Neural progenitor cell (in vitro differentiated cells): ENCODE results near the gene CPN2. TPM values are rescaled to one million over a fixed set of nuclear protein-coding genes. Genes with fewer than 3 reads are reported as not detected.

Source experiments
- DNase-seq: peaks from one replicate; pipeline ENCODE4 v3.0.0-alpha.2; 2016; ENCODE audit warnings: low spot score
- H2AFZ ChIP-seq: fragments of 200-600 bp; sonication (generic); replicated peaks from 2 replicates; pipeline ENCODE4 v1.6.1; 2016; ENCODE audit warnings: antibody characterized with exemption
- H3F3A ChIP-seq: fragments of 200-600 bp; sonication (generic); 2 replicates; pipeline ENCODE4 v1.6.1; 2016; ENCODE audit warnings: antibody characterized with exemption, low read depth
- H3K27ac ChIP-seq: fragments of 200-600 bp; sonication (generic); 2 replicates; pipeline ENCODE4 v1.5.1; 2016; ENCODE audit warnings: mild to moderate bottlenecking
- H3K27me3 ChIP-seq: fragments of 200-600 bp; sonication (generic); 2 replicates; pipeline ENCODE4 v1.6.1; 2016; ENCODE audit warnings: mild to moderate bottlenecking, moderate library complexity
- H3K36me3 ChIP-seq: fragments of 200-600 bp; sonication (generic); 2 replicates; pipeline ENCODE4 v1.5.1; 2016
- H3K4me1 ChIP-seq: fragments of 200-600 bp; sonication (generic); 2 replicates; pipeline ENCODE4 v1.6.1; 2016; ENCODE audit warnings: mixed run types
- H3K4me2 ChIP-seq: fragments of 200-600 bp; sonication (generic); 2 replicates; pipeline ENCODE4 v1.6.1; 2016
- H3K4me3 ChIP-seq: fragments of 200-600 bp; sonication (generic); 2 replicates; pipeline ENCODE4 v1.5.1; 2016
- H3K79me2 ChIP-seq: fragments of 200-600 bp; sonication (generic); 2 replicates; pipeline ENCODE4 v1.6.1; 2016; ENCODE audit warnings: low read depth
- H3K9ac ChIP-seq: fragments of 200-600 bp; sonication (generic); 2 replicates; pipeline ENCODE4 v1.6.1; 2016
- H3K9me3 ChIP-seq: fragments of 200-600 bp; sonication (generic); 2 replicates; pipeline ENCODE4 v1.5.1; 2016; ENCODE audit warnings: low read depth
- H4K20me1 ChIP-seq: fragments of 200-600 bp; sonication (generic); 2 replicates; pipeline ENCODE4 v1.6.1; 2016; ENCODE audit warnings: low read depth
- H3K27ac Mint-ChIP-seq: 3 replicates; pipeline ENCODE4 v1.8.0; 2021; ENCODE audit warnings: mixed read lengths
- H3K27me3 Mint-ChIP-seq: 2 replicates; pipeline ENCODE4 v1.8.0; 2022; ENCODE audit warnings: low read depth, mild to moderate bottlenecking, inconsistent platforms, moderate library complexity, mixed read lengths; ENCODE audit not compliant: insufficient read depth
- H3K36me3 Mint-ChIP-seq: 3 replicates; pipeline ENCODE4 v1.8.0; 2021; ENCODE audit warnings: mixed read lengths
- H3K4me1 Mint-ChIP-seq: 3 replicates; pipeline ENCODE4 v1.8.0; 2021; ENCODE audit warnings: mixed read lengths
- H3K4me3 Mint-ChIP-seq: 3 replicates; pipeline ENCODE4 v1.8.0; 2021; ENCODE audit warnings: mild to moderate bottlenecking, moderate library complexity, mixed read lengths
- H3K9me3 Mint-ChIP-seq: 3 replicates; pipeline ENCODE4 v1.8.0; 2020; ENCODE audit warnings: mixed read lengths
- EZH2 ChIP-seq: fragments of 200-600 bp; sonication (generic); IDR thresholded peaks from 2 replicates; pipeline ENCODE4 v1.6.1; 2017; ENCODE audit warnings: antibody characterized with exemption, mild to moderate bottlenecking, moderate library complexity
- EZH2phosphoT487 ChIP-seq: fragments of 200-600 bp; sonication (generic); IDR thresholded peaks from 2 replicates; pipeline ENCODE4 v1.6.1; 2017; ENCODE audit warnings: antibody characterized with exemption
- total RNA-seq: library from RNA; depleted of rRNA; stranded (reverse); fragments of >200 nt; gene quantifications from 2 replicates; pipeline ENCODE4 v1.2.3, GENCODE V29; 2015; ENCODE audit warnings: low replicate concordance
- TF ChIP-seq, protein P1 (sequence below): fragments of 200-600 bp; sonication (generic); IDR thresholded peaks from 2 replicates; pipeline ENCODE4 v1.5.1; 2017; ENCODE audit warnings: antibody characterized with exemption, mild to moderate bottlenecking

Gene CPN2
- total RNA-seq, 1 donor from 2014 or later = not detected

DNA sequence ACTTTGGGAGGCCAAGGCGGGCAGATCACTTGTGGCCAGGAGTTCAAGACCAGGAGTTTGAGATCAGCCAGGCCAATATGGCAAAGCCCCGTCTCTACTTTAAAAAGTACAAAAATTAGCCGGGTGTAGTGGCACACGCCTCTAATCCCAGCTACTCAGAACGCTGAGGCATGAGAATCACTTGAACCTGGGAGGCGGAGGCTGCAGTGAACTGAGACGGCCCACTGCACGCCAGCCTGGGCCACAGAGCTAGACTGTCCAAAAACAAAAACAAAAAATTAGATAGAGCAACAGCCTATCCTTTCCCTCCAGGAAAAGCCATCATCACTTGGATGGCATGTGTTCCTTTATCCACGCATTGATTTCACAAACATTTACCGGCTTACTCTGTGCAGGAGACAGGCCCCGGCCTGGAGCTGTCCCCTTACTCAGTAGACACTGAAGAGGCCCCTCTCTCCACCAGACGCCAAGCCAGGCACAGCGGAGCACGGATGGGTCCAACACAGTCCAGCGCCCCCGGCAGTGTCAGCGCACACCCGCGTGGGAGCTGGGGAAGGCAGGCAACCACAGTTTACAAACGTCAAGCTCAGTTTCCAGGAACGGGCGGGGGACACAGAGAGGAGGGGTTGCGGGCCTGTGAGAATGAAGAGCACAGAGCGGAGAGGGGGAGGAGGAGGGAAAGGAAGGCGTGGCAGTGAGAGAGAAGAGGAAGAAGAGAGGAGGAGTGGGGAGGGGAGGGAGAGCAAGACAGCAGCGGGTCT lies 44.8 kb upstream of the CPN2 start:
- no peak overlapping the region for H3K27ac ChIP-seq
- H3K79me2 ChIP-seq = no peaks in the 10 kb centered on the region
- TF ChIP-seq, protein P1, sequence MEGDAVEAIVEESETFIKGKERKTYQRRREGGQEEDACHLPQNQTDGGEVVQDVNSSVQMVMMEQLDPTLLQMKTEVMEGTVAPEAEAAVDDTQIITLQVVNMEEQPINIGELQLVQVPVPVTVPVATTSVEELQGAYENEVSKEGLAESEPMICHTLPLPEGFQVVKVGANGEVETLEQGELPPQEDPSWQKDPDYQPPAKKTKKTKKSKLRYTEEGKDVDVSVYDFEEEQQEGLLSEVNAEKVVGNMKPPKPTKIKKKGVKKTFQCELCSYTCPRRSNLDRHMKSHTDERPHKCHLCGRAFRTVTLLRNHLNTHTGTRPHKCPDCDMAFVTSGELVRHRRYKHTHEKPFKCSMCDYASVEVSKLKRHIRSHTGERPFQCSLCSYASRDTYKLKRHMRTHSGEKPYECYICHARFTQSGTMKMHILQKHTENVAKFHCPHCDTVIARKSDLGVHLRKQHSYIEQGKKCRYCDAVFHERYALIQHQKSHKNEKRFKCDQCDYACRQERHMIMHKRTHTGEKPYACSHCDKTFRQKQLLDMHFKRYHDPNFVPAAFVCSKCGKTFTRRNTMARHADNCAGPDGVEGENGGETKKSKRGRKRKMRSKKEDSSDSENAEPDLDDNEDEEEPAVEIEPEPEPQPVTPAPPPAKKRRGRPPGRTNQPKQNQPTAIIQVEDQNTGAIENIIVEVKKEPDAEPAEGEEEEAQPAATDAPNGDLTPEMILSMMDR = no peak
- no peak for TF ChIP-seq EZH2phosphoT487
- TF ChIP-seq EZH2 = no peak
- DNase-seq = peak; percentile 56
- H3K36me3 Mint-ChIP-seq = peaks cover 2% of the 10 kb centered on the region
- H3K27me3 Mint-ChIP-seq = peaks cover 8% of the 10 kb centered on the region
- H3K9ac ChIP-seq = no peak overlapping the region
- peak overlapping the region; percentile 26 for H3K4me3 ChIP-seq
- peak overlapping the region; percentile 59 for H3K4me2 ChIP-seq
- H3K9me3 ChIP-seq = no peaks in the 10 kb centered on the region
- H3K9me3 Mint-ChIP-seq = peaks cover 5% of the 10 kb centered on the region
- peak overlapping the region; percentile 79 for H3K27ac Mint-ChIP-seq
- no peak overlapping the region for H3K4me3 Mint-ChIP-seq
- H3K27me3 ChIP-seq = peaks cover 56% of the 10 kb centered on the region
- no peaks in the 10 kb centered on the region for H4K20me1 ChIP-seq
- H3K36me3 ChIP-seq = no peaks in the 10 kb centered on the region
- peak overlapping the region; percentile 57 for H2AFZ ChIP-seq
- H3K4me1 ChIP-seq = peaks cover 8% of the 10 kb centered on the region
- peaks cover 16% of the 10 kb centered on the region for H3F3A ChIP-seq
- H3K4me1 Mint-ChIP-seq = peaks cover 16% of the 10 kb centered on the region

DNA sequence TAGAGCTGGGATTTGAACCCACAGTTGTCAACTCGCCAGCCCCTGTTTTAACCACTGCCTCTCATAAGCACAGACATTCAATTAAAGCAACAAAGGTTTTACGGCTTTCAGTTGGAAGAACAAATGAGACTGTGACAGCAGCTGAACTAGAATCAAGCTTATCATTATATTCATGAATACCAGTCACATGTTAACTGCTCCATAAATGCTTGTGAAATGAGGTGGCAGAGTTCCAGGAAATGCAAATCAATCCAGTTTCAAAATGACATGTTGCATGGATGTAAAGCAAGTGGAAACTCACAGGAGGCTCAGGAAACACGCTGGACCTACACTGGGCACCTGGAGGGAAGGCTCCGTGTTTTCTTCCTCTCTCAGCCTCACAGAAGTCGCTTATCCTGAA lies 44.1 kb upstream of the CPN2 start:
- Mint-ChIP-seq H3K27ac (no peak overlapping the region), H3K9me3 (peaks cover 12% of the 10 kb centered on the region)

DNA sequence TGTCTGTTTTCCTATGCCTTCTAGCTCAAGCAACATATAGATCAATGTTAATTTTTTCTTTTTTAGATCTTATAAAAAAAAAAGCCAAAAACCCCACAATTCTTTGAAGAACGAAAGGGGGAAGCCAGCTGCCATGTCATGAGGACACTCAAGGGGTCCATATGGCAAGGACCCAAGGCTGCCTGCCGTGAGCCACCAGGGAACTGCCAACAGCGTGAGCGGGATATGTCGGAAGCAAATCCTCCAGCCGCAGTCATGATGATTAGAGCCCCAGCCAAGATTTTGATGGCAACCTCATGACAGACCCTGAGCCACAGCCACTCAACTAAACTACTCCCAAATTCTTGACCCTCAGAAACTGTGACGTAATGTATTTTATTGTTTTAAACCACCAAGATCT lies 41.4 kb upstream of the CPN2 start:
- Mint-ChIP-seq H3K4me1 (peaks cover 16% of the 10 kb centered on the region), H3K4me3 (no peak overlapping the region), H3K27me3 (peaks cover 4% of the 10 kb centered on the region), H3K27ac (no peak overlapping the region), H3K36me3 (no peaks in the 10 kb centered on the region), H3K9me3 (peaks cover 21% of the 10 kb centered on the region)
- Histone ChIP-seq H3K36me3 (no peaks in the 10 kb centered on the region), H3K9me3 (no peaks in the 10 kb centered on the region), H3K4me2 (no peak overlapping the region), H3F3A (peaks cover 16% of the 10 kb centered on the region), H3K27ac (no peak overlapping the region), H3K4me1 (peaks cover 8% of the 10 kb centered on the region), H3K27me3 (peaks cover 30% of the 10 kb centered on the region), H3K9ac (no peak overlapping the region), H2AFZ (no peak overlapping the region), H3K4me3 (no peak overlapping the region), H3K79me2 (no peaks in the 10 kb centered on the region), H4K20me1 (no peaks in the 10 kb centered on the region)
- DNase-seq = no peak
- TF ChIP-seq, protein P1 = no peak
- TF ChIP-seq EZH2 (no peak), EZH2phosphoT487 (no peak)

More for the DNA sequence above, 44.1 kb upstream of the CPN2 start:
- no peak overlapping the region for H3K4me3 ChIP-seq
- H3K4me2 ChIP-seq = no peak overlapping the region
- no peak overlapping the region for H2AFZ ChIP-seq
- H4K20me1 ChIP-seq = no peaks in the 10 kb centered on the region
- H3K9ac ChIP-seq = no peak overlapping the region
- peaks cover 8% of the 10 kb centered on the region for H3K4me1 ChIP-seq
- peaks cover 56% of the 10 kb centered on the region for H3K27me3 ChIP-seq
- H3F3A ChIP-seq = peaks cover 16% of the 10 kb centered on the region
- no peaks in the 10 kb centered on the region for H3K9me3 ChIP-seq
- TF ChIP-seq EZH2 (no peak), EZH2phosphoT487 (no peak)
- TF ChIP-seq, protein P1 = no peak
- peaks cover 8% of the 10 kb centered on the region for H3K27me3 Mint-ChIP-seq
- H3K79me2 ChIP-seq = no peaks in the 10 kb centered on the region
- no peak overlapping the region for H3K27ac ChIP-seq
- no peaks in the 10 kb centered on the region for H3K36me3 ChIP-seq
- DNase-seq = no peak
- H3K4me1 Mint-ChIP-seq = peaks cover 16% of the 10 kb centered on the region
- peaks cover 2% of the 10 kb centered on the region for H3K36me3 Mint-ChIP-seq
- no peak overlapping the region for H3K4me3 Mint-ChIP-seq
